NCI-H146 (cell line): Measurements from ENCODE around the gene RBBP8NL.

Experiments
- DNase-seq: peaks from one replicate; lab custom pipeline; 2025; lab: John Stamatoyannopoulos, UW

RBBP8NL gene

DNA sequence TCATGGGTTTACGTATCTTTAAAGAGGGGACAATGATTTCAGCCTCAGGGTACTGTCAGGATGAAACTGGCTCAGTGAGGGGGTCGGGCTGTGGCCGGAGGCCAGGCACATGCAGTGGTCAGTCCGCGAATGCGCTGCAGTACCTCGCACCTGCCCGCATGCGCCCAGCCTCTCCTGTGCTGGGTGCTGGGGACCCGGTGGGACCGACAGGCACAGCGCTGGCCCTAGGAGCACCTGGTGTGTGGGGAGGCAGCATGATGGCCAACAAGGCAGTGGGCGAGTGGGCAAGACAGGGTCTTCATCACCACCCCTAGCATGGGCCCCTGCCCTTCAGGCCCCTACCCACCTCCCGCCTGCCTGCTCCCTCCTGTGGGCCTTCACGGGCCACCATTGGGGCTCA is 19.3 kb downstream of the RBBP8NL start:
- no peak for DNase-seq

DNA sequence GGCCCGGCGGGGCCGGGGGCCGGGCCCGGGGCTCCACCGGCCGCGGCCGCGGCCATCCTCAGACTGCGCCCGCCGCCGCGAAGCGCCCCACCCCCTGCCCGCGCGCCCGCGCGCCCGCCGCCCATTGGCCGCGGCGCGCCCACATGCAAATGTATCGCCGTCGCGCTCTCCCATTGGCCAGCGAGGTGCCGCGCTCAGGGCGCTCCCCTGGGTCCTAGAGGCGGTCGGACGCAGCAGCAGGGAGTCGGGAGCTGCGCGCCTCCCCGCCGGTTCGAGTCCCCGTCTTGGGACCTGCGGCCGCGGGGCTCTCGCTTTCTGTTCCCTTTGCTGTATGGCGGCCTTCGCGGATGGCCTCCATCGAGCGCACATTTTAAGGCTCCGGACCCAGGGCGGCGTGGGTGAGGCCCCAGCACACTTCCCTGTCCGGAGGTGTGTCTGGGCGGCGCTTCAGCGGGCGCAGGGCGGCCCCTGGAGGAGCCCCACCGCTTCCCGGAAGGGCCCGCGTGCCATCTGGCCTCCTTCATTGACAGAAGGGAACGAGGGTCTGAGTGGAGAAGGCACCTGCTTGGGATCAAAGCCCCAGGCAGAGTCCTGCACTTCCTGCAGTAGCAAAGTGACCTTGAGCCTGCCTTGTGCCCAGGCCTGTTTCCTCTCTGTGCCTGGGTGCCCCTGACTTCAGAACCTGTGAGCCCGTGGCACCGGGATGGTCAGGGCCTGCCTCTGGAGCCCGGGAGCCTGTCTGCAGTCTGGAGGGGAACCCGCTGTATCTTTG is 19.9 kb downstream of the RBBP8NL start, which contains the start of gene CABLES2:
Gene CABLES2, minus strand, starts transcription at position 65 of the 772 bp plus-strand sequence. Its CDS starts 9 bp downstream, at position 56.
- DNase-seq, result peak; percentile 94

DNA sequence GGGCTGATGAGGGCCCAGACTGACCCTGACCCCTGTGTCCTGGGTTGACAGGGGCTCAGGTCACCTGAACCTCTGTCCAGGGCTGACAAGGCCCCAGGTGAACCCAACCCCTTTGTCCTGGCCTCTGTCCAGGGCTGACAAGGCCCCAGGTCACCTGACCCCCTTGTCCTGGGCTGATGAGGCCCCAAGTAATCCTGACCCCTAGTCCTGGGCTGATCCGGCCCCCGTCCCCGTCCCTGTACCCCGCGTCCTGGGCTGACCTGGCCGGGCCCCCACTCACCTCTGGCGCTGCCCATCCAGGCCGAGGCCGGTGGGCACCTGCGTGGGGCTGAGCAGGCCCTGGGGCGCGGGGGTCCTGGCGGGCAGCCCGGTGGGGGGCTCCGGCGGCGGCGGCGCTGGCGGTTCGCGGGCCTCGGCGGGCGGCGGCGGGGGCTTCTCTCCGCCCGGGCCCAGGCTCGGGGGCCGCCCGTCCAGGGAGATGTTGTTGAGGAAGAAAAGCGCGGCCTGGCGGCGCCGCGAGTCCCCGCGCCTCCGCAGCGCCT is 20.6 kb downstream of the RBBP8NL start:
- DNase-seq, result no peak

DNA sequence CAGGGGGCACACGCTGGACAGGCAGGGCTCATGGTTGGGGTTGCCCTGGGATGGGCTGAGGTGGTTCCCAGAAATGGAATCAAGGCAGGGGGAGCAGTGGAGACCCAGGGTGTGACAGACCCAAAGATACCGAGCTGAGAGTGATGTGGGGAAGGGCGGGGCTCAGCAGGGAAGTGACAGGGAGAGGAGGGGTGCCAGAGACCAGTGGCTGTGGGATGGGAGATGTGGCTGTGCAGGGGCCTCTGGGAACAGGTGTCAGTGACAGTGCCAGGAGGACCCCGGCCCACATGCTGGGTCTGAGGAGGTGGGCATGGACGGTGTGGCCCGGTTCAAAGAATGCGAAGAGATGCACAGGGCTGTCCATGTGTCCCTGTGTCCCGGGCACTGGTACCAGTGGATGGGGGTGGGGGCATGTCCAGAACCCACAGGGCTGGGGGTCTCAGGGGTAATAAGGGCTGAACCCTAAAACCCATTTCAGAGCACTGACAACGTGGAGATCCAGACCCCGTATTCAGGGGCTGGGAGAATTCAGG is 21.3 kb downstream of the RBBP8NL start:
- DNase-seq, result no peak

DNA sequence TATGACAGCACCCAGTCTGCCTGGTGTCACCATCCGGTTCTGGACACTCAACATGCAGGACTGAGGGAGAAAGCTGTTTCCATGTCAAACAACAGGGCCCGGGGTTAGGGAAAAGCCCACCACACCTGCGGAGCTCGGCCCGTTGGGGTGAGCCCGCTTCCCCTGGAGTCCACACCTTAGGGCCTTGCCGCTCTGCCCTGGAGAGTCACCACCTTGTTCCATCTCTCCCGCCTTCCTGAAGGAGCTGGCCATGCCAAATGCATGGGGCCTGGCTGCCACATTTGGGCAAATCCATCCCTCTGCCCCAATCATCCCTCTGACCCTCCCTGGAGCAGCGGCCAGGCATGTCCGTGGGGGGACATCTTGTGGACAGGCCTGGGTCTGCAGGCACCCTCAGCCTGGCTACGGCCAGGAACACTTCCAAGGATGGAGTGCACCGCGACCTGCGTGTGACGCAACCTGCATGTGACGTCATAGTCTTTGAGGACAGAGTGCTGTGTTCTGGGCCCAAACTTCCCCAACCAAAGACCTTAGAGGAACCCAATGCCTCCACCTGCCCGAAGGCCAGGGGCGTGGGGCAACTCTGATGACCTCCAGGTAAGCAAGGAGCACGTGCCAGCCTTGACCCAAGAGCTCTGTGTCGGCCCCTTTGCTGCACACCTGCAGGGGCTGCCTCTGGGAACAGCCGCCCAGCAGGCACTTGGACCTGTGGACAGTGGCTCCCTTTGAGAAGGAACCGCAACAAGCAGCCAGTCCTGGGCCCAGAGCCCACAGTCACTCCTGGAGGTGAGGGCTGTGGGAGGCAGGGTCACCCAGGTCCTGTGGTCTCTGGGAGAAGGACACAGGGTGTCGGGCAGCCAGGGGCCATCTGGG is 22.0 kb downstream of the RBBP8NL start:
- DNase-seq, result peak; percentile 17

DNA sequence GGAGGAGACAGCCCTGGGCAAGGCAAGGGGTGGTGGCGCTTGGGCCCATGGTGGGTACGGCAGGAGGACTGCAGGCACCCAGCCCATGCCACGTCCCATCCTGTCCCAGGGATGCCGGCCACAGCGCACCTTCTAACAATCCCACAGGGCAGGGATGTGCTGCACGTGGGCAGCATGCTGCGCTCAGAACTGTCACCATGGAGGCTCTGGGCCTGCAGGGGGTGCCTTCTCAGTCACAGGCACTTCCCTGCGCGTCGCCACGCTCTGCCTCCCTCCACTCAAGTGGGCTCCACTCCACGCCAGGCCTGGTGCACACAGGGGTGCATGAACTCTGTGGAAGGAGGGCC is 22.6 kb downstream of the RBBP8NL start:
- DNase-seq, result no peak

DNA sequence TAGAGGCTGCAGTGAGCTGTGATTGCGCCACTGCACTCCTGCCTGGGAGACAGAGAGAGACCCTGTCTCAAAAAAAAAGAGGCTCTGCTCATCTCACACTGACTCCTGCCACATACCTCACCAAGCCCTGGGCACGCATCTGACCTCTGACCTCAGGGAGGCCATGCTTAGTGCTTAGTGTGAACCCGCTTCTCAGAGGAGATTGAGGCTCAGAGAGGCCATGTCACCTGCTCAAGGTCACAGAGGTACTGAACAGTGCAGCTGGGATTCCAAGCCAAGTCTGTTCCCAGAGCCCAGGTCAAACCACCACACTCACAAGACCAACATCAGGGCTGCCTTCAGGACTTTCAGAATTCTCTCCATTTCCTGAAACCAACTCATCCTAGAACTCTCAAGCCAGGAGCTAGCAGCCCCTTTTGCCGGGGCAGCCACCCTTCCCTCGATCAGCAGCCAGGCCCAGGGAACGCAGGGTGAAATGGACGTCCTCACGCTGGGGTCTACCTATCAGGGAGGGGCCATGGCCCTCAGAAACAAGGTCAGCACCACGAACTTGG is 23.1 kb downstream of the RBBP8NL start:
- no peak for DNase-seq

DNA sequence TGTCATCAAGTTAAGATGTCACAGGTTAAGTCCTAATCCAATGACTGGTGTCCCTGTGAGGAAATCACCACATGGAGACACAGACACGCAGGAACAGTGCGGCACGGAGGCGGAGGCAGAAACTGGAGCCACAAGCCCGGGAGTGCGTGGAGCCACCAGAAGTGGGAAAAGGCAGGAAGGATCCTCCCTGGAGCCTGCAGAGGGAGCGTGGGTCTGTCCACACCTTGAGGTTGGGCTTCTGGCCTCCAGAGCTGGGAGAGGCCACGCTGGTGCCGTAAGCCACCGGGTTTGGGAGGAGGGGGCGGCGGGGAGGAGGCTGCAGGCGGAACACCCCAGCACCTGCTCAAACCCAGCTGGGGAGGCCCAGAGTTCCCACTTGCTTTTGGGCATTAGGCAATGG is 24.0 kb downstream of the RBBP8NL start:
- DNase-seq, result no peak

DNA sequence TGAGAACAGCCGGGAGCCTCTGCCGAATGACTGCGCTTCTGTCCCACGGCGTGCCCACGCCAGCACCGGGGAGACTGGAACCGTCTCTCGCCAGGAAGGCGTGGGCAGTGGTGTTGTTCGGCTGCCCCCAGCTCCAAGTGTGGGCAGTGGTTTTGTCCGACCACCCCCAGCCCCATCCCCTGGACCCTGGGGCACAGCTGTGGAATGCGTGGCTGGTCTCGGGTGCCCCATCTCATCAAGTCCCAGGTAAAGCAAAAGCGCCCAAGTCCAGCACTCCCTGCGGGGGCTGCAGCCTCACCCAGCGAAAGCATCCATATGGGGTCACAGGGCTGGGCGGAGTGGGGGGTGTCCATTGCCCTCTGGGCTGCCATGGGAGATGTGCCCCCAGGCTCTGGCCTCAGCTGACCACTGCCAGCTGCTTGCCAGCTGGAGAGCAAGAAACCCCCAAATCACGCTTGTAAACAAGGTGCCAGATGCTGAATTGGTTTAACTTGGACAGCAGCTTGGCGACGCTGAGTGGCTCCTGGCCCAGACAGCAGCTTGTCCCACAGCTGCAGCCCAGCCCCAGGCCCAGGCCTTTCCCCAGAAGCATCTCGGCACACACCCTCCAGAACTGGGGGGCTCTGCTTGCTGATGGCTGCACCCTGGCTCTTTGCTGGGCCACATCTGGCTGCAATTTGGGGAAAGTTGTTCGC is 24.7 kb downstream of the RBBP8NL start:
- DNase-seq, result no peak

DNA sequence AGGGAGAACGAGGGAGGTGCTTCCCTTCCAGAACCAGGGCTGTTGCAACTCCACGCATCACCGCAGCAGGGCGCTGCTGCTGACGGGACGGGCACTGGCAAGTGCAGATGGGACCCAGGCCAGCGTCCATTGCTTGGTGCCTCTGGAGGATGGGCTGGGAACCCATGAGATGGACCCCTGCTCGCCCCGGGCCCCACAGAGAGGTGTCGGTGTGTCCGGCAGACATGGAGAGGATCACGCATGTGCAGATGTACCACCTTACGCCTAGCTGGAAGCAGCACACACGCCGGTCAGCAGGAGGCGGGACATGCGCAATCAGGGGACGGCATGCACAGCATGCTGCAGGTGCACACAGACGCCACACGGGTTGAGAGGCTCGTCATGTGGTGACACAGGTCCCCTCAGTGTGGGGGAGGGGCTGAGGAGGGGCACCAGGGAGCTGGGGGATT is 26.0 kb downstream of the RBBP8NL start:
- no peak for DNase-seq

DNA sequence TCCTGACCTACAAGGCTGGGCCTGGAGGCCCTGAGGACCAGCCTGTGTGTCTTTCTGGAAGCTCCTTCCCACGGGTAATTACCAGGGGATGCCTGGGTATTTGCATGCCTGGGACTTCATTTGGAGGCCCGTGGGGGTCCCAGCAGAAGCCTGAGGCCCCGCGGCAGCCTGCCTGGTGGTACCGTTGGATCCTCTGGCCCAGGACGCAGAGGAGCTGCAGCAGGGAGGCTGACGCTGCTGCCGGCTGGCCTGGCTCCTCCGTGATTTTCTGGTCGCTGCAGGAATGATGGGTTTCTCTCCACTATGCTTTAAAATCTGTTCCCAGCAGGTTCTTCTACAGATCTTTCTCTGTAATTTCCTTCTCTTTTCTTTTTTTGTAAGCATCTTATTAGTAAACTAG is 26.8 kb downstream of the RBBP8NL start:
- DNase-seq, result no peak

DNA sequence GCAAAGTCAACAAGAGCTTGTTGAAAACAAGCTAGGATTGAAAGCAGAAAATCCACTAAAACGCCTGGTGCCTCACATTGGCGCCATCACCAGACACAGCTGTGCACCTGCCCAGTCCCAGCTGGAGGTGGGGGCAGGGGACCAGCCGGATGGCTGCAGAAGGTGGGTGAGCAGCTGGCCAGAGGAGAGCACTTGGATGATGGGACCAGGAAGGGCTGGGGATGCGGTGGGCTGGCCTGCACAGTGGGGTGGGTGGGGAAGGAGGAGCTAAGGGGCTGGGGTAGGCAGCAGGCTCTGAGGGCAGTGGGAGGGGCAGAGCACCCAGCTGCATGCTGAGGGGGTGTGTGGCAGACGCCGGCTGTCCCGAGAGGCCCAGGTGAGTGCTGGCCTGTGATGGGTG is 27.3 kb downstream of the RBBP8NL start:
- DNase-seq, result peak; percentile 82

DNA sequence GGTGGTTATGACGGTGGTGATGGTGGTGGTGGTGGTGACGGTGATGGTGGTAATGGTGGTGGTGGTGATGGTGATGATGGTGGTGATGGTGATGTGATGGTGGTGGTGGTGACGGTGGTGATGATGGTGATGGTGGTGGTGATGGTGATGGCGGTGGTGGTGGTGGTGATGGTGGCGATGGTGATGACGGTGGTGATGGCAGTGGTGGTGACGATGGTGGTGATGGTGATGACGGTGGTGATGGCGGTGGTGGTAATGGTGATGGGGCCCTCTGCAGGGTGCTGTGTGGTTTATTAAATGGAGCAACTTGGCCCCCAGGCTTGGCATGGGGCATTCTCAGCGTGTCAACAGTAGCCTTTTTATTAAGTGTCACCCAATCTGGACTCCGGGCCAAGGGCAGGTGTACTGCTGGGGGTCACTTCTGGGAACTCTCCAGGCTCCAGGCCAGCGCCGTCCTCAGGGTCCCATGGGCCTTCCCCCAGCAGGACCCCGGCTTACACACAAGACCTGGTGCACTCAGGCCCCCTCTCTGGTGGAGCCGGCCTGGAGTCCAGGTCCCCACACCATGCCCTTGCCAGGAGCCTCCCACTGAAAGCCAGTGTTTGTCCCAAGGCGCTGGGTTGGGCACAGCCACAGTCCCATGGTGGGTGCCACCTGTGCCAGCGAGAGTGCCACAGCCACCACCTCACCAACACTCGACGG is 29.1 kb downstream of the RBBP8NL start:
- DNase-seq, result no peak

DNA sequence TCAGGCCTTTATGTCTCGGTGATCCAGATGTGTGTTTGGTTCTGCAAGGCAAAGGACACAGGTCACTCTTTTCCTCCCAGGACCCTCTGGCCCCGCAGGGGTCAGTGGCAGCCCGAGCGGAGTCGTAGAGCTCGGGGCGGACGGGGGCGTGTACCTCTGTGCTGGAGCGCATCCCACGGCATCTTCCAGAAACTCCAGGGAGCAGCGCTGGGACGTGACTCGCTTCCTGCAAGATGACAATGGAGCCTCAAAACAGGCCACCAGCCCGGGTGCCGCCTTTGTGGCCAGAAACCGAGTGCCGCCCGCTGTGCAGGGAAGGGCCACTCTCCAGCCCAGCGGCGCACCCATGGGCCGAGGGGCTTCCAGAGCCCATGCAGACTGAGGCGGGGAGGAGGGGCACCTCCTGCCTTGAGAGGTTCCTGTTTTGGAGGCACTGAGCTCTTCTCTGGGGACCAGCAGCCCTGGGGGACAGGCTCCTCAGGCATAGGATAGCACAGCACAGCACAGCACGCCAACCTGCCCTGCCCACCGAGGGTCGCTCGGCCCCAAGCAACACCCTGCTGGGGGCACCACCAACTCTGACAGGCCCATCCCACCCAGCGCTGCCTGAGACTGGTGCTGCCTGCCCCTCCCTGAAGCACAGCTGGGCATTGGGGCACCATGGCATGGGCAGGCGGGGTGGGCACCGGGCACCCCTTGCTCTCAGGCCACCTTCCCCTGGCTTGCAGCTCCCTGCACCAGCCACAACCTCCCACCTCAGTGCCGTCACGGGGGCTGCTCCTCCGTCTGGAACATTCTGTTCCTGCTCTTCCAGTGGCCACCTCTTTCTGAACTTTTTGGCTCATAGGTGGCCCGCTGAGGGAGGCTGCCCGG is 30.7 kb downstream of the RBBP8NL start:
- no peak for DNase-seq

DNA sequence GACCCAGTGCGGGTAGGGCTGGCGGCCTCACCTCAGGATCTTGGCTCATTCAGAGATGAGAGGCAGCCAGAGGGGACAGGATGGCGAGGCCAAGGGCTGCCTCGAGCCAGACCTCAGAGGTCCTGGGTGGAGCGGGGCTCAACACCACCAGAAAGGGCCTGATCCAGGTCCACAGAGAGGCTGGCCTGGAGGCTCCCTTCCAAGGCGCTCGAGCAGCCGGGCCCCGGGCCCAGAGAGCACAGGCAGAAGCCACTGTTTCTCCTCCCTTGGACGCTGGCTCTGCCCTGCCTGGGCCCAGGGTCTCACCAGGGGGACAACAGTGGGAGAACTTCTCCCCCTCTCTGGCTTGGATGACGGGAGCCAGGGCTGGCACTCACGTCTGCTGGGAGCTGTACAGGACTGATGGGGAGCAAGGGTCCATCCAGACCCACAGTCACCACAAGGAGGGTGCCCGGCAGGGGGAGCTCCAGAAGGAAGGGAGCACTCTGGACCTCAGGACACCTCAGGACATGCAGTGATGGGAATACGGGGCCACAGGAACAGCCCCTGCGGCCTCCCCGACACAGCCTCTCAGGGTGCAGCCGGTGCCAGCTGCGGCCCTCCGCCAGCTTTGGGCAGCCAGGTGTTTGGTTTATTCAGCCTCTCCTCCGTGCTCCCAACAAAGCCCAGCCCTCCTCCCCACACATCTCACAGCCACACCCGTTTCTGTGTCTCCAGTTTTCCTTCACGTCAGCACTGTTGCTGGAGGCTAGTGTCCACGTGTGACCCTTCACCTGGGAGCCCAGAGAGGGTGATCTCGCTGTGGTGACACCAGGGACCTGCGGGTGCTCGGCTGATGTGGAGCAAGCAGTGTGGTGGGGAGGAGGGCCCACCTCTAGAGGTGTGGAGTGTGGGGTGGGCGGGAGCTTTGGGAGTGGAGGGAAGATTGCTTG is 31.8 kb downstream of the RBBP8NL start:
- no peak for DNase-seq

DNA sequence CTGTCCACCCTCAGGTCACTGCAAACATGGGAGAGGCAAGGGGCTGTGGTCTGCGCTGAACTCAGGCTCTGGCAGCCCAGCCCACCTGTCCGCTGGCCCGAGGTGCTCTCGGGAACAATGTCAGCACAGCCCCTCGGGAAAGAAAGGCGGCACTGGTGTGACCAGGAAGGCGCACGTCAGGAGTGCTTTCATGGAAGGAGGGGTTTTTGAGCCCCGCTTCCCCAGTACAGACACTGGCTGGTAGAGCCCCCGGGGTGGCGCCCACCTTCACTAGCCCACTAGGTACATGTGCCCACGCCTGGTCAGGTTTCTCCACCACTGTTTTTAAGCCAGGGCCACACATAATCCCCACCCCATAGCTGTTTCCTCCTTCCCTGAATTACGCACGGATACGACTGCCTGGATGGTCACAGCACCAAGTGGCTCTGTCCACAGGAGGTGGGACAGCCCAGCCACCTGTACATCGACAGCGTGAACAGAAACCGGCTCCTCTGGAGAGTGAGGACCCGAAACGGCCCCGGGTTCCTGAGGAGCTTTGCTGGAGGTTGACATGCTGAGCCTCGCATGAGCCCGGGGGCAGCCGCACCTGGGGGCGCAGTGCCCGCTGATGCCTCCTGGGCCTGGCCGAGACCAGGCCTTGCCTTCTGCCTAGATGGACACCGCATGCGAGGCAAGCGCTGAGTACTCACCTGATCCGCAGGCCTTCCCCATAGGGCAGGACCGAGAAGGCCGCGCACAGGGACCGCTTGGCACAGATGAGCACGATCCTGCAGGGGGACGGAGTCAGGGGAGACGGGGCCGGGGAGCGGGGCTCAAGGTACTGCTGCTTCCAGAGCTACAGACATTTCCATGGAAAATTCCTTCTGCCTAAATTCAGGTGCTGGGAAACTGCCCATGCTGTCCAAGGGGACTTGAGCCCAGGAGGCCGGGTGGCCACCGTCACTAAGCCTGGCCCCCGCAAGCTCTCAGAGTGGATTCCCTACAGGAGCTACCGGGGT is 32.8 kb downstream of the RBBP8NL start:
- no peak for DNase-seq

DNA sequence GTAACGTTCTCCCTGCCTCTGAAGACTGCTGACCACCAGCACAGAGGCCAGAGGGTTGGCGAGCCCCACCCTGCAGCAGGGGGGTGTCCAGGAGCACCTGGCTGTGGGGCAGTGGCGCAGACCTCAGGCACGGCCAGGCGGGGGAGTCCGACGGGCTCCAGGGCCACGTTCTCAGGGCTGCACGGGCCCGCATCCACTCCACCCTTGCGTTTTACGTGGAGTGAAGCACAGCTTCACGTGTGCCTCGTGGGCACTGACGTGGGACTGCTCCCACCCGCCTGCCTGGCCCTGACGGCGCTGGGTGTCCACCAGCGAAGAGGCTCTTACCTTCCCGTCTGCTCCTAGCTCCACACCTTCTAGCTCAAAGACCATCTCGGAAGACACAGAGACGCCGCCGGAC is 33.5 kb downstream of the RBBP8NL start:
- no peak for DNase-seq

DNA sequence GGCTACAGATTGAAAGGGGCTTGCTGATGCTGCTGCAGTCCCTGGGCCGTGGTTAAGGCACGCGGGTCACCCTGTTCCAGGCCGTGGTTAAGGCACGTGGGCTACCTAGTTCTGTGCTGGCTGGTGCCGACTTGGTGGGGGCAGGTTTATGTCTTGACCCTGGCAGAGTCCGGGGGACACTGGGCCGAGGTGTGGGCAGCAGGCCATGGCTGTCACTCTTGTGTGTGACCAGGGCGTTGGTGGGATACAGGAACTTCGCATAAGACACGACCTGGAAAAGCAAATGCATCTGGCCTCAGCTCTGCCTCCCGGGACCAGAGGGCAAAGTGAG is 34.0 kb downstream of the RBBP8NL start:
- no peak for DNase-seq
